Measurements from ENCODE around the gene RPL7L1. TPM values are rescaled to one million over a fixed set of nuclear protein-coding genes. Genes with fewer than 3 reads are reported as not detected.
A peak's percentile ranks its signal among the peaks of the same experiment; 100 is the strongest.
"Not testable (repeated sequence)": the region's sequence is repeated elsewhere in the genome, so short reads cannot be mapped to it uniquely, and the experiment has no call there.

RPL7L1 gene
- 46.9 TPM for total RNA-seq
- long read RNA-seq, full-length matches to known transcripts, result 27 of 54 reads
- long read RNA-seq, partial matches to known transcripts, result 18 of 54 reads
- long read RNA-seq, other reads (novel, unspliced or antisense), result 9 of 54 reads

GRCh38 chr6:42879372-42880239 is at the start of gene RPL7L1:
TSS of gene RPL7L1 (plus strand) at chr6:42879616. CDS start at chr6:42879911, 295 bp downstream.
- intact Hi-C loops (cut with DNase I), result loop anchor here (1.0 to 5.0 kb wide), 5 partner anchors 11 to 219 kb away; partner anchors contain the start of genes BICRAL and TBCC
- peak; percentile 93 for DNase-seq (ENCODE audit: low spot score)

DNA sequence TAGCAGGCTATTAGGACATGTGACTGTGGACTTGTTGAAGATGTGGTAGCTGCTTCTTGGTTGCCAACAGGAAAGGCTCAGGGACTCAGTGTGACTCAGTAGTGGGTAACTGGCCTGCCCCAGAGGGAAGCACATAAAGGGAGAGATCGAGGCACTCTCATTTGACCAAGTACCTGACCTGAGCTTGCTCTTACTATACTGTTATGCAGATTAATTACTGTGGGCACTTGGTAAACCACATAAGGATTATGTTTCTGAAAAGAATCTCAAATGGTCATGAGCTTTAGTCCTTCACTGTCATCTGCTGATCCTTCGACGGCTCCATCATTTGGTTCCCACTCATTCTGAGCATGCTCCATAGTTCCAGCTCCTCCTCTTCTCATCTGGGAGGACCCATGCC is 48.2 kb upstream of the RPL7L1 start:
- DNase-seq (ENCODE audit: low spot score), result no peak
- intact Hi-C loops (cut with DNase I), result no loop called here

GRCh38 chr6:42834056-42834455 is 45.4 kb upstream of the RPL7L1 start:
- intact Hi-C loops (cut with DNase I), result no loop called here
- DNase-seq (ENCODE audit: low spot score), result no peak

DNA sequence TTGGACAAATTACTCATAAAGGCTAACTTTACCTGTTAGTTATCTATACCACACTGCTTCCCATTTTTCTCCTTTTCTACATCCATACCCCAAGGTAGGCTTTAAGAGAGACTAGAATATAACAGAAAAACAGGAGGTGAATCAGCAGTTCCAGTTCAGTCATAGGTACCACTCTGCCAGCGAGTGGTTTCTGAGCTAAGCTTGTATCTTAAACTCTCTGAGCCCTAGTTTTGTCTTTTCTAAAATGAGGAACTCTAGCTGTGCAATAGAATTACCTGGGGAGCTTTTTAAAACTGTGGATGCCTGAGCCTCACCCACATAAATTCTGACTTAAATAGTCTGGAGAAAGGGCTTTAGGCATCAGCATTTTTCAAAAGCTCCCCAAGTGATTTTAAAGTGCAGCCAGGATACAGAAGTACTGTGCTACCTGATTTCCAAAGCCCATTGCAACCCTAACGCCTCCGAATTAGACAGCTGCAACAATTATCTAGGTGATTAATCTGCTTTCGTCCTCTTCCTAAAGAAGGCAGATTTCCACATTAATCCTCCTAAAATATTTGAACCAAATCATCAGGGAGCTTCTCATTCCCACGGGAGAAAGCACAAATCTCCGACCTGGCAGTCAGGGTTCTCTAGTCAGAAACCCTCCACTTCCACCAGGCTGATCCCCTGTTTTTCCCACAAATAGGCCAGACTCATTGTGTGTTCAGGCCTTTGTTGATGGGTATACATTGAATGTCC is 37.4 kb upstream of the RPL7L1 start:
- DNase-seq (ENCODE audit: low spot score), result no peak
- intact Hi-C loops (cut with DNase I), result no loop called here

- intact Hi-C loops (cut with DNase I), result no loop called here
- DNase-seq (ENCODE audit: low spot score), result no peak
Observed at GRCh38 chr6:42845327-42845694, 34.1 kb upstream of the RPL7L1 start.

DNA sequence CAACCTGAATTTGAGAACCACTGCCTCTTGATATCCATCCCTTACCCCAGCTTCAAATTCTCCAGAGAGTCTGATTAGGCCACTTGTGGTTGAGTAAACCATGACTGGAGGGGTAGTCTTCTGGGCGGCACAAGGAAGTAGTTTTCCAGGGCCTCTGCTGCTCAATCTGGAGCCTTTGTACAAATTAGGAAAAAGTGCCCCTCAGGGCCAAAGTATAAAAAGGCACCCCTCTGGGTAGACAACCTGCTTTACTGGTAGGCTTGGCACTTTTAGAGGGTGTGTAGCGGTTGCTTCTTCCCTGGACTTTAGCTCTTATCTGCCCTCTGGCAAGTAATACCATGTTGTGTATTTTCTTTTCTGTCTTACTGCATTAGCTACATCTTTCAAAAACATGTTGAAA is 32.9 kb upstream of the RPL7L1 start:
- intact Hi-C loops (cut with DNase I), result no loop called here
- DNase-seq (ENCODE audit: low spot score), result no peak

- intact Hi-C loops (cut with DNase I), result no loop called here
Observed at GRCh38 chr6:42848700-42849099, 30.7 kb upstream of the RPL7L1 start.

GRCh38 chr6:42851599-42851998 is 27.8 kb upstream of the RPL7L1 start:
- no peak for DNase-seq (ENCODE audit: low spot score)
- intact Hi-C loops (cut with DNase I), result no loop called here

More at GRCh38 chr6:42848700-42849099, 30.7 kb upstream of the RPL7L1 start:
- DNase-seq (ENCODE audit: low spot score), result no peak

- no peak for DNase-seq (ENCODE audit: low spot score)
- intact Hi-C loops (cut with DNase I), result no loop called here
Observed at GRCh38 chr6:42860036-42860435, 19.4 kb upstream of the RPL7L1 start.

DNA sequence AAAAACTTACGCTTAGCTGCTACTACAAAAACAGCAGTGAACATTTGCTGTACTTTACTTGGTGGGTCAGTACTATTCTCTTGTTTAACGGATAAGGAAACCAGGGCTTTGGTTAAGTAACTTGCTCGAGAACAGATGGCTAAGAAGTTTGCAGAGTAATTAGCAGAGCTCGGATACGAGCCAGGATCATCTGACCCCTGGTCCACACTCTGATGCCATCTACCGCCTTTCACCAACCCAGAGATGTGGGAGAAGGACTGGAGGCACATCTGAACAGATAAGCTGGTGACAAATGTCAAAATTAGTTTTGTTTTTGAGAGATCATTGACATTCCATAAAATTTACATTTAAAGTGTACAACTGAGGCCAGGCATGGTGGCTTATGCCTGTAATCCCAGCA is 18.9 kb upstream of the RPL7L1 start:
- no peak for DNase-seq (ENCODE audit: low spot score)
- intact Hi-C loops (cut with DNase I), result no loop called here

GRCh38 chr6:42864602-42865001 is 14.8 kb upstream of the RPL7L1 start:
- no peak for DNase-seq (ENCODE audit: low spot score)
- intact Hi-C loops (cut with DNase I), result no loop called here

GRCh38 chr6:42870145-42870936 is 9.1 kb upstream of the RPL7L1 start:
- no peak for DNase-seq (ENCODE audit: low spot score)
- intact Hi-C loops (cut with DNase I), result no loop called here

DNA sequence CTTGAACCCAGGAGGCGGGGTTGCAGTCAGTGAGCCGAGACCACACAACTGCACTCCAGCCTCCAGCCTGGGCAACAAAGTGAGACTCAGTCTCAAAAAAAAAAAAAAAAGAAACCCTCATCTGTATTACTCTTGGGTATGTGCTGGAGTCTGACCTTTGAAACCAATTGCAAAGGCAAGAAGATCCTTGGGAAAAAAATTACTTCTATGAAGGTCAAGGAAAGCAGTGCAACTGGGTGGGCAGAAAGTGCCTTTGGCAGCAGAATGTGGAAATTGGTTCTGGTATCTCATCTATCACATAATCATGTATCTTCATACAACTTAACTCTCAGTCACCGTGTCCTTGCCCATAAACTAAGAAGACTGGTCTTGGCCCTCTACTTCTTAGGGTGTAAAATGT is 7.7 kb upstream of the RPL7L1 start:
- no peak for DNase-seq (ENCODE audit: low spot score)
- intact Hi-C loops (cut with DNase I), result no loop called here

- intact Hi-C loops (cut with DNase I), result no loop called here
- DNase-seq (ENCODE audit: low spot score), result no peak
Observed at GRCh38 chr6:42873313-42873712, 6.1 kb upstream of the RPL7L1 start.

DNA sequence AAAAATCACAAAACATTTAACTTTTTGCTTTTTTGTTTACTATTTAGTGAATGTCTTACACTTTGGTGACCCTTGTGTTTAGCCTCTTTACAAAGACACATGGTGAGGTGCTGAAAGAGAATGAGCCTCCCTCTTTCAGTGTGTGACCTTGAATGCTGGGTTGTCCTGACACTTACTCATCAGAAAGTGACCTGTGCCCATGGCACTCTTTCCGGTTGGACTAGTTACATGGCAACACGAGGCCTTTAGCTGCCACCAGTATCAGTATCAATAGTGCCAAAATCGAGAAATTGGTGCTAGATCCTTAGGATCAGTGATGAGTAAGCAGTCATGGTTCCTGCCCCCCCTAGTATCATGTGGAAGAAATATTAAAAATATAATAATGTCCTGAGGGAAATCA is 1.7 kb upstream of the RPL7L1 start:
- intact Hi-C loops (cut with DNase I), result loop anchor here (2.0 to 5.0 kb wide), 4 partner anchors 95 to 217 kb away; partner anchors contain the start of genes BICRAL and TBCC
- DNase-seq (ENCODE audit: low spot score), result no peak

GRCh38 chr6:42880240-42880817 is 913 bp downstream of the RPL7L1 start:
- intact Hi-C loops (cut with DNase I); DNase-seq (ENCODE audit: low spot score): not testable (repeated sequence)

DNA sequence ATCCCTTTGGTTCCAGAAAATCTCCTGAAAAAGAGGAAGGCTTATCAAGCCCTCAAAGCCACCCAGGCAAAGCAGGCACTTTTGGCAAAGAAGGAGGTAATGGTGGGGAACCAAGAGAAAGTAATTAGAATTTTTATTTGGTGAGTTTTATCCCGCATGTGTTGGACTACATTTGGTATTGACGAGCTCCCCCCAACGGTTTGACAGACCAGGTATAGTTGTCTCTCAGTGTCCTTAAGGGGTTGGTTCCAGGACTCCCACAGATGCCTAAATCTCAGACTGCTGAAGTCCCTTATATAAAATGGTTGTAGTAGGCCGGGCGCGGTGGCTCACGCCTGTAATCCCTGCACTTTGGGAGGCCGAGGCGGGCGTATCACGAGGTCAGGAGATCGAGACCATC is 1.5 kb downstream of the RPL7L1 start:
- DNase-seq (ENCODE audit: low spot score); intact Hi-C loops (cut with DNase I): not testable (repeated sequence)

GRCh38 chr6:42885702-42886101 is 6.3 kb downstream of the RPL7L1 start:
- DNase-seq (ENCODE audit: low spot score), result no peak
- intact Hi-C loops (cut with DNase I), result no loop called here

GRCh38 chr6:42888201-42888600 is 8.8 kb downstream of the RPL7L1 start:
- intact Hi-C loops (cut with DNase I); DNase-seq (ENCODE audit: low spot score): not testable (repeated sequence)

Data from cardiac septum (tissue), 1 donor.